ENCODE data around the gene DPEP1. TPM values are rescaled to one million over a fixed set of nuclear protein-coding genes. Genes with fewer than 3 reads are reported as not detected.

Gene DPEP1
- total and polyA plus RNA-seq, 4 donors: 0.14 to 0.83 (median 0.45) TPM

DNA sequence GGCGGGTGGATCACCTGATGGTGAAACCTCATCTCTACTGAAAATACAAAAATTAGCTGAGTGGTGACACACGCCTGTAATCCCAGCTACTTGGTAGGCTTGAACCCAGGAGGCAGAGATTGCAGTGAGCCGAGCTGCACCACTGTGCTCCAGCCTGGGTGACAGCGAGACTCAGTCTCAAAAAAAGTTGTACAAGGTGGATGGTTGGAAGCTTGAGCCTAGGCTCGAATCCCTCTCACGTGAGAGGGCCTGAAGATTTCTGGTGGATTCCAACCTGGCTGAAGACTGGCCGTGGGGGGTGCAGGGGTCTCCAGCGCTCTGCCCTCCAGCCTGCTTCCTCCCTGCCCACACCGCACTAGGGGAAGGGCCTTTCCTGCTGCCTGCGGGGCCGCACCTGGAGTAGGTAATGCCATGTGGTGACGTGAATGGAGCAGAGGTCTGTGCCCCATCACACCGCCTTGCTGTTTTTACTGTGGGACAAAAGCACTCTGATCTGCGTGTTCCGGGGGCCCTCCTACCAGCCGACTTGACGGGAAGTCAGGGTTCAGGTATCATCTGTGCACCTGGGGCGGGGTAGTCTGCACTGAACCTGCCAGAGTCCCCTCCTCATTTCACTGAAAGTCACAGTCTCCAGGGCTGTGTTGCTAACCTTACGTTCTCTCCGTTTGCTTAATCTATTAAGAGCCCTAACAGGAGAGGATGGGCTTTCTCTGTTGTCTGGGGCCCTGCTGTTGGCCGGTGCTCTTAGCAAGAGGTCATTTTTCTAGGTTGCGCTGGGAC, 48.8 kb upstream of the DPEP1 start:
- no peak for DNase-seq (ENCODE audit: low spot score)
- Histone ChIP-seq H3K4me1 (ENCODE audit: control insufficient read depth in 4 of 4, insufficient read depth in 4 of 4, low read length in 3 of 4) (peaks cover 8 to 46% (median 29%) of the 10 kb centered on the region in 4 donors), H3K9me3 (ENCODE audit: control insufficient read depth in 4 of 4, low read length in 3 of 4) (no peaks in the 10 kb centered on the region), H3K9ac (ENCODE audit: low read depth in 1 of 2, low read length in 2 of 2) (no peak overlapping the region), H3K4me3 (ENCODE audit: low read depth in 1 of 3, low read length in 3 of 3) (no peak overlapping the region), H3K27me3 (ENCODE audit: control insufficient read depth in 4 of 4, insufficient read depth in 4 of 4, low read length in 3 of 4) (no peaks in the 10 kb centered on the region), H3K36me3 (ENCODE audit: control insufficient read depth in 4 of 4, insufficient read depth in 3 of 4, low read depth in 1 of 4, low read length in 3 of 4) (peaks cover 7 to 26% (median 23%) of the 10 kb centered on the region in 4 donors), H3K27ac (ENCODE audit: low read depth in 1 of 2, low read length in 2 of 2) (no peak overlapping the region)
- TF ChIP-seq, protein P1, sequence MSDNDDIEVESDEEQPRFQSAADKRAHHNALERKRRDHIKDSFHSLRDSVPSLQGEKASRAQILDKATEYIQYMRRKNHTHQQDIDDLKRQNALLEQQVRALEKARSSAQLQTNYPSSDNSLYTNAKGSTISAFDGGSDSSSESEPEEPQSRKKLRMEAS (IDR thresholded peaks at IDR 0.05): no peak
- no peak for TF ChIP-seq FOXA2 (IDR thresholded peaks at IDR 0.05)
- TF ChIP-seq EGR1 (IDR thresholded peaks at IDR 0.05; ENCODE audit: low read depth in 2 of 2): no peak
- no peak for TF ChIP-seq HNF4G (IDR thresholded peaks at IDR 0.05)
- no peak for TF ChIP-seq RXRA (IDR thresholded peaks at IDR 0.05)
- no peak for TF ChIP-seq RAD21 (IDR thresholded peaks at IDR 0.05)
- TF ChIP-seq SP1 (IDR thresholded peaks at IDR 0.05): no peak
- 79% methylated on average over 22 of the region's 22 CpGs for WGBS

DNA sequence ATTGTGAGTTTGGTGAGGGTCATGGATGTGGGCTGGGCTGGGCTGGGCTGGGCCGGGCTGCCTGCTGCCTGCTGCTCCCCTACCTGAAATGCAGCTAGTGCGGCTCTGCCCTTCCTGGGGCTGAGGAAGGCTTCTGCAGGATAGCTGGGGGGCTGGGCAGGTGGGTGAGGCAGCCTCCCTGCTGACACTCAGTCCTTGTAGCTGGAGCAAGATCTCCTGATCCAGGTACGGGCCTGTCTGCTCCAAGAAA, 48.3 kb upstream of the DPEP1 start:
- Histone ChIP-seq H3K4me3 (ENCODE audit: low read depth in 1 of 3, low read length in 3 of 3) (no peak overlapping the region), H3K9ac (ENCODE audit: low read depth in 1 of 2, low read length in 2 of 2) (no peak overlapping the region), H3K4me1 (ENCODE audit: control insufficient read depth in 4 of 4, insufficient read depth in 4 of 4, low read length in 3 of 4) (peaks cover 6 to 45% (median 28%) of the 10 kb centered on the region in 4 donors), H3K27me3 (ENCODE audit: control insufficient read depth in 4 of 4, insufficient read depth in 4 of 4, low read length in 3 of 4) (no peaks in the 10 kb centered on the region), H3K9me3 (ENCODE audit: control insufficient read depth in 4 of 4, low read length in 3 of 4) (no peaks in the 10 kb centered on the region), H3K27ac (ENCODE audit: low read depth in 1 of 2, low read length in 2 of 2) (no peak overlapping the region), H3K36me3 (ENCODE audit: control insufficient read depth in 4 of 4, insufficient read depth in 3 of 4, low read depth in 1 of 4, low read length in 3 of 4) (peaks cover 7 to 26% (median 23%) of the 10 kb centered on the region in 4 donors)
- WGBS: 36% methylated on average over 3 of the region's 3 CpGs
- TF ChIP-seq, protein P2, sequence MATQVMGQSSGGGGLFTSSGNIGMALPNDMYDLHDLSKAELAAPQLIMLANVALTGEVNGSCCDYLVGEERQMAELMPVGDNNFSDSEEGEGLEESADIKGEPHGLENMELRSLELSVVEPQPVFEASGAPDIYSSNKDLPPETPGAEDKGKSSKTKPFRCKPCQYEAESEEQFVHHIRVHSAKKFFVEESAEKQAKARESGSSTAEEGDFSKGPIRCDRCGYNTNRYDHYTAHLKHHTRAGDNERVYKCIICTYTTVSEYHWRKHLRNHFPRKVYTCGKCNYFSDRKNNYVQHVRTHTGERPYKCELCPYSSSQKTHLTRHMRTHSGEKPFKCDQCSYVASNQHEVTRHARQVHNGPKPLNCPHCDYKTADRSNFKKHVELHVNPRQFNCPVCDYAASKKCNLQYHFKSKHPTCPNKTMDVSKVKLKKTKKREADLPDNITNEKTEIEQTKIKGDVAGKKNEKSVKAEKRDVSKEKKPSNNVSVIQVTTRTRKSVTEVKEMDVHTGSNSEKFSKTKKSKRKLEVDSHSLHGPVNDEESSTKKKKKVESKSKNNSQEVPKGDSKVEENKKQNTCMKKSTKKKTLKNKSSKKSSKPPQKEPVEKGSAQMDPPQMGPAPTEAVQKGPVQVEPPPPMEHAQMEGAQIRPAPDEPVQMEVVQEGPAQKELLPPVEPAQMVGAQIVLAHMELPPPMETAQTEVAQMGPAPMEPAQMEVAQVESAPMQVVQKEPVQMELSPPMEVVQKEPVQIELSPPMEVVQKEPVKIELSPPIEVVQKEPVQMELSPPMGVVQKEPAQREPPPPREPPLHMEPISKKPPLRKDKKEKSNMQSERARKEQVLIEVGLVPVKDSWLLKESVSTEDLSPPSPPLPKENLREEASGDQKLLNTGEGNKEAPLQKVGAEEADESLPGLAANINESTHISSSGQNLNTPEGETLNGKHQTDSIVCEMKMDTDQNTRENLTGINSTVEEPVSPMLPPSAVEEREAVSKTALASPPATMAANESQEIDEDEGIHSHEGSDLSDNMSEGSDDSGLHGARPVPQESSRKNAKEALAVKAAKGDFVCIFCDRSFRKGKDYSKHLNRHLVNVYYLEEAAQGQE (IDR thresholded peaks at IDR 0.05): no peak
- TF ChIP-seq FOXA2 (IDR thresholded peaks at IDR 0.05): no peak
- TF ChIP-seq SP1 (IDR thresholded peaks at IDR 0.05): no peak
- TF ChIP-seq, protein P3, sequence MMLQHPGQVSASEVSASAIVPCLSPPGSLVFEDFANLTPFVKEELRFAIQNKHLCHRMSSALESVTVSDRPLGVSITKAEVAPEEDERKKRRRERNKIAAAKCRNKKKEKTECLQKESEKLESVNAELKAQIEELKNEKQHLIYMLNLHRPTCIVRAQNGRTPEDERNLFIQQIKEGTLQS (IDR thresholded peaks at IDR 0.05): no peak
- TF ChIP-seq, protein P1 (IDR thresholded peaks at IDR 0.05): no peak
- no peak for TF ChIP-seq EGR1 (IDR thresholded peaks at IDR 0.05; ENCODE audit: low read depth in 2 of 2)
- no peak for TF ChIP-seq YY1 (IDR thresholded peaks at IDR 0.05)
- TF ChIP-seq NR2F2 (IDR thresholded peaks at IDR 0.05): no peak
- DNase-seq (ENCODE audit: low spot score): no peak

DNA sequence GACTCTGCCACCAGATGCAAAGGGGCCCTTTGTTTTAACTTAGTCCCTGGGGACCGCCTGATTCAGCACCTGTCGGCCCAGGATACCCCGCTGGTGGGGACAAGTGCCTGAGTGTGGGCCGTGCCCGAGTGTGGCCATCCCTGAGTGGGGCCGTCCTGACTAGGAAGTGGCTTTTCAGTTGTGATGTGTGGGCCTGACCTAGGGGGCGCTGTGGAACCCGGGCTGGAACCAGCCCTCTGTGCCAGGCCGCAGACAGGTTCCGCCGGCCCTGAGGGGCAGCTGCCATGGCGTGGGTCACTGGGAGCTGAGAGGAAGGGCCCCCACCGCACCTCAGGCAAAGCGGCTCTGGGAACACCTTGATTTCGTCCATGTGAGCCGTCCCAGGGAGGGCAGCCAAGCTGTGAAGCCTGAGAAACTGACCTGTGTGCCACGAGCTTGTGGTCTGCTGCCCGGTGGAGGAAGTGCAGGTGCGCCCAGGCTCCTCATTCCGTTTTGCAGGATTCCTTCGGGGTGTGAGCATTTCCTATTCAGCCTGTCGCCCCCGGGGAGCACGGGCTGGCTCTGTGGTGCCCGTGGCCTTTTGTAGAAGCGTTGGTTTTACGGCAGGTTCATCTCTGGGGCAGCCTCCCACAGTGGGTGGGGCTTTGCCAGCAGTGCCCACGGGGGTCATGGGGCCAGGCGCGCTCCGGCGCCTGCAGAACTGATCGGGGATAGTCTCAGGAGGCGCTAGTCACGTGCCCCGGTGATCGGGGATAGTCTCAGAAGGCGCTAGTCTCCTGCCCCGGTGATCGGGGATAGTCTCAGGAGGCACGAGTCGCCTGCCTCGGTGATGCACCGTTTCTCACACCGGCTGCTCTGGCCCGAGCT, 47.7 kb upstream of the DPEP1 start:
- WGBS: 6% methylated on average over 46 of the region's 46 CpGs
- Histone ChIP-seq H3K9me3 (ENCODE audit: control insufficient read depth in 4 of 4, low read length in 3 of 4) (no peaks in the 10 kb centered on the region), H3K27ac (ENCODE audit: low read depth in 1 of 2, low read length in 2 of 2) (peak overlapping the region; percentile 31 to 36), H3K4me1 (ENCODE audit: control insufficient read depth in 4 of 4, insufficient read depth in 4 of 4, low read length in 3 of 4) (peaks cover 6 to 45% (median 28%) of the 10 kb centered on the region in 4 donors), H3K4me3 (ENCODE audit: low read depth in 1 of 3, low read length in 3 of 3) (no peak overlapping the region), H3K36me3 (ENCODE audit: control insufficient read depth in 4 of 4, insufficient read depth in 3 of 4, low read depth in 1 of 4, low read length in 3 of 4) (peaks cover 7 to 26% (median 23%) of the 10 kb centered on the region in 4 donors), H3K9ac (ENCODE audit: low read depth in 1 of 2, low read length in 2 of 2) (no peak overlapping the region), H3K27me3 (ENCODE audit: control insufficient read depth in 4 of 4, insufficient read depth in 4 of 4, low read length in 3 of 4) (no peaks in the 10 kb centered on the region)
- DNase-seq (ENCODE audit: low spot score): peak; percentile 62
- TF ChIP-seq HNF4A (conservative IDR thresholded peaks at IDR 0.05) (no peak), HNF4G (IDR thresholded peaks at IDR 0.05) (no peak), RAD21 (IDR thresholded peaks at IDR 0.05) (peak in 1 of 2 donors; percentile 58)
- TF ChIP-seq, protein P3 (IDR thresholded peaks at IDR 0.05): no peak
- TF ChIP-seq, protein P2 (IDR thresholded peaks at IDR 0.05): peak; percentile 15
- TF ChIP-seq, protein P4, sequence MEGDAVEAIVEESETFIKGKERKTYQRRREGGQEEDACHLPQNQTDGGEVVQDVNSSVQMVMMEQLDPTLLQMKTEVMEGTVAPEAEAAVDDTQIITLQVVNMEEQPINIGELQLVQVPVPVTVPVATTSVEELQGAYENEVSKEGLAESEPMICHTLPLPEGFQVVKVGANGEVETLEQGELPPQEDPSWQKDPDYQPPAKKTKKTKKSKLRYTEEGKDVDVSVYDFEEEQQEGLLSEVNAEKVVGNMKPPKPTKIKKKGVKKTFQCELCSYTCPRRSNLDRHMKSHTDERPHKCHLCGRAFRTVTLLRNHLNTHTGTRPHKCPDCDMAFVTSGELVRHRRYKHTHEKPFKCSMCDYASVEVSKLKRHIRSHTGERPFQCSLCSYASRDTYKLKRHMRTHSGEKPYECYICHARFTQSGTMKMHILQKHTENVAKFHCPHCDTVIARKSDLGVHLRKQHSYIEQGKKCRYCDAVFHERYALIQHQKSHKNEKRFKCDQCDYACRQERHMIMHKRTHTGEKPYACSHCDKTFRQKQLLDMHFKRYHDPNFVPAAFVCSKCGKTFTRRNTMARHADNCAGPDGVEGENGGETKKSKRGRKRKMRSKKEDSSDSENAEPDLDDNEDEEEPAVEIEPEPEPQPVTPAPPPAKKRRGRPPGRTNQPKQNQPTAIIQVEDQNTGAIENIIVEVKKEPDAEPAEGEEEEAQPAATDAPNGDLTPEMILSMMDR (IDR thresholded peaks at IDR 0.05; ENCODE audit: low read depth, low read length, missing input control): peak; percentile 33
- TF ChIP-seq, protein P1 (IDR thresholded peaks at IDR 0.05): no peak

Measured in liver (tissue), 9 donors.